NCI-H2107 treated with DMSO at 0.1 percent for 48 hours (cell line): ENCODE measurements around the gene WBP2.

Experiments
- DNase-seq: peaks from one replicate; lab custom pipeline; 2025; ENCODE audit not compliant: unreplicated experiment; lab: John Stamatoyannopoulos, UW

The WBP2 gene

GRCh38 chr17:75855310-75856061, at the start of gene WBP2:
Gene WBP2 (minus strand): TSS chr17:75855335. CDS start chr17:75855297, 38 bp downstream.
- DNase-seq: peak; percentile 99

GRCh38 chr17:75902406-75902805, 47.3 kb upstream of the WBP2 start:
- no peak for DNase-seq

DNA sequence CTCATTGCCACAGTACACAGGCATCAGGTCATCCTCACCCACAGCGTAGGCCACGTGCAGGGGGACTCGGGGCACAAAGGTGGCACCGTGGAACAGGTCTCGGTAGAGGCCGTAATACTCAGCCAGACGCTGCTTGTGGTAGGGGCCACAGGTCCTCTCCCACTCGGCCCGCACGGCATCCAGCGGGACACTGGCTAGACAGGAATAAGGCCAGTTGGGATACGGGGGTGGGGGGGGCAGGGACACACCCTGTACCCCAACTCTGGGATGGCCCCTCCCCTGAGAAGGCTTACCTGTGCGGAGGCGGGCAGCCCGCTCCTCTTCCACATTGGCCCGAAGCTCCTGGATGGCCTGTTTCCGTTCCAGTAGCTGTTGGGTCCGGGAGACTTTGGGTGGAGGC, 46.6 kb upstream of the WBP2 start:
- no peak for DNase-seq

DNA sequence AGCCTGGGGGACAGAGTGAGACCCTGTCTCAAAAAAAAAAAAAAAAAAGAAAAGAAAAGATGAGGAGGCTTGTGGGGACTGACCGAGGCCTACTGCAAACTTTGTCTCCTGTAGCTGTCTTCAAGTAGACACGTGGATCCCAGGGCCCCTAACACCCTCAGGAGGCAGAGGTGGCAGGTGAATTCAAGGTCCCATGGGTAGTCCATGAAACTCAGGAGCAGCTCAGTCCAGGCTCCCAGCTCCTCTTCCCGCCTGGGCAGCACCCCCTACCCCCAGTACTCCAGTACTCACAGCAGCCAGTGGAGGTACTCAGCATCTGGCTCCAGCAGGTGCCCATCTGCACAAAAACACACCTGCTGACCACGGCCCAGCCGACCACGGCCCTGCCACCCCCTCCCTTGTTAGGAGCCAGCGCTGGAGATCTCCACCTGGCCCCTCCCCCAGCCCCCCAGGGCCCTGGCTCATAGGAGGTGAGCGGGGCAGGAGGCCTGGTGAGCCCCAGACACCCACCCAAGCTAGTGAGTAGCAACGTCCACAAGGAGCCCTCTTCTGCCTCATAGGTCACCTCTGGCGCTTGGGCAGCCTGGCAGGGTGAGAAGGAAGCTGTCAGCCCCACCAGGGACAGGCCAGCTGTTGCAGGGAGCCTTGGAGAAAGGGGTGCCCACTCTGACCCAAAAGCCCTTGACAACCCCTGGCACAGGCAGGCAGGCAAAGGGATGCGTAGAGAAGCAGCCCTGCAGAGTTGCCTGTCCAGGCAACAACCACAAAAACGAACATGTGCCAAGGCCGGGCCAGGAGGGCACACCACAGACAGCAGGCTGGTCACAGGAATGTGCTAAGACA, 45.8 kb upstream of the WBP2 start:
- no peak for DNase-seq

GRCh38 chr17:75899767-75900468, 44.8 kb upstream of the WBP2 start:
- no peak for DNase-seq

- DNase-seq: no peak
These were observed 44.2 kb upstream of the WBP2 start for GRCh38 chr17:75899353-75899752.

DNA sequence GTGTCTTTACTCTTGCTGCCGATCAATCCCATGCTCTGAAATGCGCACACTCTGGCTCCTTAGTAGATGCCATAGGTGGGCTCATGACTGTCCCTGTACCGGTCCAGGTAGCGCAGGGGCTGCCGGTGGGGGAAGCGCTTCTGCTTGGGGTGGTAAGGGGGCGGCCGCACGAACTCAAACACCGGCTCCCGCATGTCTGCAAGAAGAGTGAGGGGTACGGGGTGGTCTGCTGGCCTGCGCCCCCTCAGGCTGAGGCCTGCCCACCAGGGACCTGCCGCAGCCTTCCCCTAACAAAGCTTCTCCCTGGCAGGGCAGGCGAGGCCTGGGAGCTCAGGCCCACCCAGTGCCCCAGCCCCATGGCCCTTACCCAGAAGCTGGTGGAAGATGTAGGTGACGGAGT, 43.7 kb upstream of the WBP2 start:
- no peak for DNase-seq

GRCh38 chr17:75898065-75898464, 42.9 kb upstream of the WBP2 start:
- no peak for DNase-seq

DNA sequence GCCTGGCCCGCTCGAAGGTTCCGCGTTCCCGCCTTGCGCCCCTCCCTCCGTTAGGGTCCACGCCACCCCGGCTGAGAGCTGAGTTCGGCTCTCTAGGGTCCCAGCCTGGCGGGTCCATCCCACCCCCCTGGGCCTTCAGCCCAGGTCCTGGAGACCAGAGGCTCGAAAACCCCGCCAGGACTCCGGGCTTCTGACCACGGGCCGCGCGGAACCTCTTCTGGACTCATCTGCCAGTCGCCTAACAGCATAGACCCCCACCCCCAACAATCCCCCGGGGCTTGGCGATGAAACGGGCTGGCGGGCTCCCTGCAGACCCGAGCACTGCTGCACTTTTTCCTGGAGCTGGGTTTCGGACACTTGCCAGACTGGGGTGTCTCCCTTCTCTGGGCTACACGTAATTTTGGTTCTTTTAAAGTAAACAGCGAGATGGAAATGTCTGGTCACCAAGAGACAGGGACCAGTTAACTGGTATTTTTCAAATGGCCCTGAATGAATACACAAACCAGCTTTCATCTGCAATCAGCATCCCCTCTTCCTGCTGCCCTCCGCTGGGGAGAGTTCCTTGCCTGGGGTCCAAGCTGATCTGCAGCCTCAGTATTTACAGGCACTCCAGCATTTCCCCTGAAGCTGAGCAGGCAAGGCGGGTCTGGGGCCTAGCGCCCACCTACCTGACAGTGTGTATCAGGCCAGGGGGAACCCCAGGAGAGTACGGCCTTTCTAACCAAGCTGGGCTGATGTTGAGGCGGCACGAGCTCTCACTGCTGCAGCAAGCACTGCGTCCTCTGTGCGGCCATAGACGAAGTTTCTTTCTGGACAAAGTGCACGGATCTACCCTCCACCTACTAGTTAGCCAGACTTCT, 42.3 kb upstream of the WBP2 start:
- DNase-seq: no peak

DNA sequence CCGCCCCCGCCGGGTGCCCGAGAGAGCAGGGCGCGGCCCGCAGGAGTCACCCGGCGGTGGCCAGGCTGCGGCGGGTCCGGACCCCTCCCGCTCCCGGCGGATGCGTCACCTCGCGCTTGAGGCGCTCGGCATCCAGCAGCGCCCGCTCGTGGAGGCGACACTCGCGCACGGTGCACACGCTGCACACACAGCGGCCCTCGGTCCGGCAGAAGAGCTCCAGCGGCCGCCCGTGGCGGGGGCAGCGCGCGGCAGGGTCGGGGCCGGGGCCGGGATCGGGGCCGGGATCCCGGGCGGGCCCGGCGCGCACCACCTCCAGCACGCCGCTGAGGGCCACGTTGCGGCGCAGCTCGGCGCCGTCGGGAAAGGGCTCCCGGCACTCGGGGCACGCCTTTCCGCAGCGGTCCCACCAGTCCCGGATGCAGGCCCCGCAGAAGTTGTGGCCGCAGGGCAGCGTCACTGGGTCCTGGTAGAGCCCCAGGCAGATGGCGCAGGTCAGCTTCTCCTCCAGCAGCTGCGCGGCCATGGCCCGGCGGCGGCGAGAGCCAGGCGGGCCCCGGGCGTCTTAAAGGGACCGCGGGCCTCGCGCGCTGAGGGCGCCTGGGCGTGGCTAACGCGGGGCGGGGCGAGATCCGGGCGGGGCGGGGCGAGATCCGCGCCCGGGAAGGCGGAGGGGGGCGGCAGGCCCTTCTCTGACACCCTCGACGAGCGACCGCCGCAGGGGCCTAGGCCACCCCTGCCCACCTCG, 41.5 kb upstream of the WBP2 start, which contains the start of gene TRIM65:
TRIM65 (minus strand) TSS at position 537 of the 745 bp plus-strand sequence; CDS start at position 523, 14 bp downstream.
- DNase-seq: no peak

- DNase-seq: no peak
These were observed 40.4 kb upstream of the WBP2 start for GRCh38 chr17:75895370-75896155.

DNA sequence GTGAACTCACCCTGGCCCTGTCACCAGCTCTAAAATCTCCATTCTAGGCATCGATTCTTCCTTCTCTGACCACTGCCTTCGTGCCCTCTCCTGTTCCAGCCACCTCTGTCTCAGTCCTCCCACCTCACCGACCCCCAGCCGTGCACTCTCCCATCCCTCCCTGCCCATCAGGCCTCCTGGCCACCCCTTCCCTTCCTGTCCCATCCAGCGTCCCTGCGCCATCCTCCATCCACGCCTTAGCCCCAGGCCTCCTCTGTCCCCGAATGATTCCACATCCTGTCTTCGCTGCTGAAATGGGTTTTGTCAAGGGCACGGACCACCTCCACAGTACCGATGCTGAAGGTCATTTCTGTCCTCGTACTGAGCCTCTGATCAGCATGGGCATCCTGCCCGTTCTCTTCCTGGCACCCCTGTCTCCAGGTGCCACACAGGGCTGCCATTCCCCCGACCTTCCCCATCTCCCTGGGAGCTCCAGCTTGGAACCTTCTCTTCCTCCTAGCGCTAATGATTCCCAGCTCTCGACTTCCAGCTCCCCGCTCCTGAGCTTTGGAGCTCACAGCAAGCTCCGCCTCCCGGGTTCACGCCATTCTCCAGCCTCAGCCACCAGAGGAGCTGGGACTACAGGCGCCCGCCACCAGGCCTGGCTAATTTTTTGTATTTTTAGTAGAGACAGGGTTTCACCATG, 39.1 kb upstream of the WBP2 start:
- DNase-seq: no peak

- DNase-seq: no peak
These were observed 38.3 kb upstream of the WBP2 start for GRCh38 chr17:75893305-75894048.

GRCh38 chr17:75892556-75893224, 37.6 kb upstream of the WBP2 start:
- DNase-seq: no peak

- DNase-seq: no peak
These were observed 36.7 kb upstream of the WBP2 start for GRCh38 chr17:75891605-75892555.

GRCh38 chr17:75891022-75891604, 36.0 kb upstream of the WBP2 start:
- DNase-seq: no peak
